Stimulated activated CD8-positive, alpha-beta memory T cell treated with anti-CD3 and anti-CD28 coated beads, Interleukin-4, amount 100 ng/mL, for 1 hour (primary cell): ENCODE data around the gene ACSL6.

Experiments used
- DNase-seq, 2 donors: peaks; one replicate each; pipeline ENCODE4 v3.0.0-alpha.2; 2020; ENCODE audit warnings: low read depth in 2 of 2, low spot score in 1 of 2

Gene ACSL6

DNA sequence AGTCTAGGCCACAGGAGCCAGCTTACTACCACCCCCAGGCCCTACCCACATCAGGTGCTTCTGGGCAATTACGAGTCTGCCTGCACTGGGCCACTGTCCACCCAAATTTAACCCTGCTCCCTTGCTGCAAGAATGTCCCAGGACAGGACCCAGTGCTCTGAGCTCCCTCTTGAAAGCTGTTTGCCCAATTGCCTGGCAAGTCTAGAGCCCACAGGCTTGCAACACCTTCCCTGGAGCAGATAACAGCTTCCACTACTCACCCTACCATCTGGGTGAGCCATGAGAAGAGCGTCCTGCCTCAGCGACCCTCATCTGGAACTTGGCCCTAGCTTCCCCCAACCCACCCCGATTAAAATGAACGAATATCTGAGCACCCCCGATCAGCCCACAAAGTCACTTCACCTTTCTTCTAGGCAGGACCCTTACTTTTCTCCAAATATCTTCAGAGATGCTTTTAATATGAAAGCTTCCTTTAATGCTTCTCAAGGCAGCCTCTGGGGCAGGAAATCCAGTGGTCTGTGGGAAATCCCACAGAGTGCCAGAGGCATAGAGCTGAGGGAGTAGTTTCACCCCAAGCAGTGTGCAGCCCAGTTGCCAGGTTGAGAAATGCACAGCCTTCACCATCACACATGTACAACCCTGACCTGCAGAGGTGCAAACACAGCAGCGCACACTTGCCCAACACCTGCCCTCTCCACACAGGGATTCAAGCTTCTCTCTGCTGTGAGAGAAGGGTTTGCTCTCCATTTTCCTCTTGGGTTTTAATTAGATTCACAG, 10.6 kb downstream of the ACSL6 start:
- peak in 1 of 2 donors; percentile 17 for DNase-seq

DNA sequence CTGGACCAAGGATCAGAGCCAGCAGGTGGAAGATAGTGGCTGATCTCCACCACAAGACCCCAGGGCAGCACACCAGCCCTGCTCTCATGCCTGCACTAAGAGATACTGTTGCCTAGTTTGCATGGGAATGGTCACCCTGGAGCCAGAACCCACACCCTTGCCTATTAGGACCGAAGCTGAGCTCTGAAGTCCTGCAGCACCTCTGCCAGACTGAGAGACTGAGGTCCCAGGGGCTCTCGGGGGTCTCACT, 11.3 kb downstream of the ACSL6 start:
- no peak for DNase-seq

DNA sequence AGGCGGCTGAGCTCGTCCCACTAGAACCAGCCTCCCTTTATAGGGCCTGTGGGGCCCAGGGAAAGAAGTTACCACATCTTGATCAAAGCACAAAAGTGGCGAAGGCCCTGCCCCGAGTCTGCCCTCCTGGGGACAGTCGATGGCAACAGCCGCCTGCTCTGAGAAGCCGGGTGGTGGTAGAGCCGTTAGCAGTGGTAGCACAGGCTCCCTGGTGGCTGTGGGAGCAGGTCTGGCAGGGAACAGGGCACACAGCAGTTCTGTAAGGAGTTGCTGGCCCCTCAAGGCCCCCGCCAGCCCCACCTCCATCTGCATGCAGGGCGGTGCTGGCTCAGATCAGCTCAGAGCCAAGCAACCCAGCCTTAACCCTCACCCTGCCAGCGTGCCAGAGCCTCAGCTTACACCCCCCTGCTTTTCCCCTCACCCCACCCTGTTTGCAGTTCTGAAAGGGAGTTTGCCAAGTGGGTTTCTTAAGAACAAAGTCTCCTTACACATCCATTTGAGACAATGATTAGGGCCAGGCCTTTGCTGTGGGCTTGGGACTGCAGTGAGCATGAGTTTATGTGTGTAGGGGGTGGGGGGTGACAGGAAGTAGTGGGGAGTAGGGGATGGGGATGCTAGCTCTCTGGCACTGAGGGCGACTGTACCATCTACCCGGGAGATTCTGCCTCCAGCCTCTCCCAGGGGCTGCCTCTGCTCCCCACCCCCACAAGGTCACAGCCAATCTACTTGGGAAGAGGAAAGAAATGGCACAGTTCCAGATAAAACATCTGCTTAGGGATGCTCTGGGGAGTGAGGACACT, 11.8 kb downstream of the ACSL6 start:
- no peak for DNase-seq

DNA sequence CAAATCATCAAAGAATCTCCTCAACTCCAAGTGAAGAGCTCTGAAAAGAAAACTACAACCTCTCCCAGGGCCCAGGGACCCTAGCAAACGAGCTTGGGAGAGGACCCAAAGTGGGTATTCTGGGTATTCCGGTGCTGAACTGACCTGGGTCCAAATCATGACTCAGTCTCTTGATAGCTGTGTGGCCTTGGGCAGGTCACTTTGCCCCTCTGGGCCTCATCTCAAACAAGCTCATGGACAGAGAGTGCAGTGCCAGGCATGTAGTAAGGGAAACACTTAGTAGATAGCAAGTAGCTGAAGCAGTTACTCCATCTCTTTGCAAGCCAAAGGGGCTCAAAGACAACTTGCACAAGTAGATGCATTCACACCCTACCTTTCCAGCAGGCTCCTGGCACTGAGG, 12.4 kb downstream of the ACSL6 start:
- DNase-seq: no peak

DNA sequence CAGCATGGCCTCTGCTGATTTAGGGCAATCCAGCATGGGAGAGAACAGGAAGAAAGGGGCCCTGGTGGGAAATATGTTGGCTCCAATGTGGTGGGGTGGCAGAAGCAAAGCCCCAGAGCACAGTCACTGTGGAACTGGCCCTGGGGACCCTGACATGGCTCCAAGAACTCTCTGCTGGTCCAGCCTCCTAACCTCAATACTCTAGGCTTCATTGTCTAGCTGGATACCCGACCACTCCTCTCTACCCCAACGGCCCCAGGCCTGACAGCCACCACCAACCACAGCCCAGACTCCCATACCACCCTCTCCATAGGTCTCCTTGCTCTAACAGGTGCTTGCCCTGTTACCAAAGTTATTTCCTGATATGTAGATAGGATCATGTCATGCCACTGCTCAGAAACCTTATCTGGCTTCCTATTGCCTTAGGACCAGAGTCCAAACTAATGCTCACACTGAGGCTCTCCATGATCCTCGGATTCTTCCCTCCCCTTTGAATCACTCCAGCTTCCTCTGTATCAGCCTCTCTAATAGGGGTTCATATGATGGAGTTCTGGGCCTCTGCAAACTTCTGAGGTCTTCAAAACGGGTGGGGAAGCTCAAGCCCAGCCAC, 12.9 kb downstream of the ACSL6 start:
- no peak for DNase-seq

DNA sequence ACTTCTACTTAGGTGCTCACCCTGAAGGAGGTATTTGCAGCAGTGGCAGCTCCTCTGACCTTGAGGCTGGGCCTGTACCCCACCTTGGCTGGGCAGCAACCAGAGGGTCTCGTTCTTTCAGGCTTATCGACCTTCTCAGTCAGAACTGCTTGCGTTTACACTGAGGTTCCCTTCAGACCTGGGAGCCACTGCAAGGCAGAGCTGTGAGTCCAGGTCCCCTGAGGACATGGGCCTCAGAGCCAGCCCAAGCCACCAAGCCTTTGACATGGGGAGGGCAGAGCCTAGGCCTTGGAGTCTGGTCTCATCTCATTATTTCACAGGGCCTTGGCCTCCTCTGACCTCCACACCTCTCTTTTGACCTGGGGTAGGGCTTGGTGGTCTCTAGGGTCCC, 13.7 kb downstream of the ACSL6 start:
- DNase-seq: no peak

DNA sequence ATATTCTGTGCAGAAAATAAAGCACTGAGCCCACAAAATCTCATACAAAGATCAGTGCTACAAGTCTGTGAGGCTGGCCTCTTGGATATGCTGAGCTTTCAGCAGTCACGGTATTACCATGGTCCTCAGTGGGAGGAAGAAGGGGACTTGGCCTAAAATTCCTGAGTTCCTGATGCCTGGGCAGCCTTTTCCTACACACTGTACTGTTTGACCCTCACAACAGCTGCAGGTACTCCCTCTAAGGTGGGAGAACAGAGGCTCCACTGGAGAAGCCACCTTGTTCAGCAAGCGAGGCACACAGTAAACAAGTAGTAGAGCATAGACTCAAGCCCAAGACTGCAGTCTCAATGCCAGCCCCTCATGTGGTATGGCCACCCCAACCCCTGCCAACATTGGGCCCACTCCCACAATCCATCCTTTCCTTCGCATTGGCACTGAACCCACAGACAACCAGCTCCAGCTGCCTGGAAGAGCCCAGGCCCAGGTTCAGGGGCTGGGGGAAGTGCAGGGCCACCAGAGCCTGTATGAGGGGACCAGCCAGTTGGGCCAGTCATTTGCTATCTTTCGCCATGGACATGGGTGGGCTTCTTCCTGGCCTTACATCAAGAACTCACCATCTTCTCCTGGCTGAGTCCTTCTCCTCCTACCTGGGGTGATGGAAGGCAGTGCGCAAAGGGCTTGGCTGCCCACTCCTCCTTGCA, 14.3 kb downstream of the ACSL6 start:
- DNase-seq: no peak

DNA sequence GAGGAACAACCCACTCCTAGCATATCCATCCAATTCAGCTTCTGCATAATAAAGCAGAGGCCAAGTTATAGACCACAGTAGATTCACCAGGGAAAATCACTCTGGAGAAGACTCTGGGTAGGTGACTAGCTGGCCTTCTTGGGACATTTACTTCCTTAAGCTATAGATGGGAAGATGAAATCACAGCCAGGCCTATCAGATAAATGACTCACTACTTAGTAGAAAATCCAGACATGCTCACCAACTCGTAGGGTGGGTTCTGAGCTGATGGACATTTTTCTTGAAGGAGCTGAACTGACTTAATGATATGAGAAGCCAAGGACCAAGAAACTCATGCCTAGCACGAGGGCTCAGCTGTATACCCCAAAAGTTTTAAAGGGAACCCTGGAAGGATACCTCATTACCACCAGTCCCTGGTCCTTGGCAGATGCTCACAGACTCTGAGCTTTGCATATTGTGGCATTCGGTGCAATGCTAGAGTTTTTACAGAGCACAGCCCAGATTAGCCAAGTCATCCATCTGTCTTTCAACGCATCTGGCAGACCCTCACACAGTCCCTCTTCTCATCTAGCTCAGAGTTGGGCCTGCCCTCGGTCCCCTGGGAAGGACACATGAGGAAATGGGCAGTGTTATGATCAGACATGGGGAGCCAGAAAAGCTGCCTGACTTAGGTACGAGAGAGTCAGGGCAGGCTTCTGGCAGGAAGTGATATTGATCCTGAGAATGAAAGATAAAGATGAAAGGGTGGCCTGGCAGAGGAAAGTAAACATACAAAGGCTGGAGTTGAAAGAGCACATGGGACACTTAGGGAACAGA, 15.0 kb downstream of the ACSL6 start:
- DNase-seq: no peak

DNA sequence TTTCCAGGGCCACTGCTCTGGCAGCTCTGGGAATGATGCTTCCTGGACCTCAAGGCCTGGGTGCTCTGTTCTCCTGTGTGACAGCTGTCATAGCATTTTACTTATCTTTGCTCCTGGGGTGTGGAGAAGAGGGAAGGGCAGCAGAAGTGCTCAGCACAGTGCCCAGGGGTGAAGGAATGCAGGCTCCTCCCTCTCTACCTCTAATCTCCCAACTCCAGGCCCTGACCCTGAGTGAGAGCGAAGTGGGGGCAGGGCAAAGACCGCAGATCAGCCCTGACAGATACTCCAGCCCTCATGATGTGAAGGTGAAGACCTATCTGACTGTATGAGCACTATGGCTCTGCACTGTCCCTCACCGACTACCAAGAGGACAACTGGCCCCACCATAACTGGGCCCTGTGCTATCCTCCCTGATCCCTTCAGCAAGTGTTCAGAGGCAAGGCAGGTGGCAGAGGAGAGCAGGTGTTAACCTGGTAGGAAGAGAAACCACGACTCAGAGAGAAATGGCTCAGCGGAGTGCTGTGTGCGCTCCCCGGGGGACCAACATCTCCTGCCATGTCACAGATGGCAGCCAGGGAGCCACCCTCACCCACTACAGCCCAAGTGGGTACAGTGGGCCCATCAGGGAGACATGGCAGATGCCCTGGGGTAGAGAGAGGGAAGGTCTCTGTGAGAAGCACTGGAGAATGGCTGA, 16.8 kb downstream of the ACSL6 start:
- no peak for DNase-seq

DNA sequence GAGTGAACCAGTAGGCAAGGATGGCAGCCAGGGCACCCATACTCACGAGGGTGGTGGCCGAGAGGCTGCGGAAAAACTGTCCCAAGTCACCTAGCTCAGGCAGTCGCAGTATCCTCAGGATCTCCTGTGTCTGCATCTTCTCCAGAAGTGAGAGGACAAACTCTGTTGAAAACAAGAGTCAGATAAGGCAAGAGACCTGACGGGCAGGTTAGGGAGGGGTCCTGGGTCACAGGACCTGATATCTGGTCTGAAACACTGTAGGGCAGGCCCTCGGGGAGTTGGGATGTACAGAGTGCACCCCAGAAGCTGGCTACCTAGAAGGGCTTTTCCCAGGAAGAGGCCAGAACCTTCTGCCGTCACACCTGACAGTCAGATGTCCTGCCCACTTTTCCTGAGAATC, 17.4 kb downstream of the ACSL6 start:
- DNase-seq: no peak

DNA sequence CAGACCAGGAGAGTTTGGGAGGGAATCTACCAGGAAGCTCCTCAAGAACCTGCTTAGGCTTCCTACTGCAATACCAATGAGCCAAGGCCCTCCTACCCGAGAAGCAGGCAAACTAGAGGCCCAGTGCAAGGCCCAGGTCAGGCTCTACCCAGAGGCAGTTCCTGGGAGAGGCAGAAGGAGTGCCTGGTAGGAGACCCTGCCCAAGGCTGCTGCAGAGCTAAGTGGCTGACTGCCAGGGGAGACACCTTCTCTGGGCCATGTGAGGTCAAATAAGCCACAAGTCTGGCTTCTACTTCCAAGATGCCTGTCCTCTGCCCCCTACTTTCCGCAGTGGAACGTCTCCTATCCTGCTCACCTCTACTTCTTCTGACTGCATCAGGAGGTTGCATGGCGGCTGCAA, 17.8 kb downstream of the ACSL6 start:
- no peak for DNase-seq

DNA sequence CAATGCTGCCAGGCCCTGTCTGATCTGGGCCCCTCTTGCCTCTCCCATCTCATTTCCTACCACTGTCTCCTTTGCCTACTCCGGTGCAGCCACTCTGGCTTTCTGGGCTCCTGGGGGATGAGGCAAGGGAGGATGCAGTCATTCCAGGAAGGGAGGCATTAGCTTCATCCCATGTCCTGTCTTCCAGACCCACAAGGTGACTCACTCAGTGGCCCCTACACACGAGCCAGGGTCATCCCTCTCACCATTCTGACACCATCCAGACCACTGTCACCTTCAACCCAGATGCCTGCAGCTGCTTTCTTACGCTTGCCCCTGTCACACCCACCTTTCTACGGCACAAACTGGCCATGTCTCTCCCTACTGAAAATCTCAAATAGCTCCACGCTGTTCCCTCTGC, 19.1 kb downstream of the ACSL6 start:
- no peak for DNase-seq

DNA sequence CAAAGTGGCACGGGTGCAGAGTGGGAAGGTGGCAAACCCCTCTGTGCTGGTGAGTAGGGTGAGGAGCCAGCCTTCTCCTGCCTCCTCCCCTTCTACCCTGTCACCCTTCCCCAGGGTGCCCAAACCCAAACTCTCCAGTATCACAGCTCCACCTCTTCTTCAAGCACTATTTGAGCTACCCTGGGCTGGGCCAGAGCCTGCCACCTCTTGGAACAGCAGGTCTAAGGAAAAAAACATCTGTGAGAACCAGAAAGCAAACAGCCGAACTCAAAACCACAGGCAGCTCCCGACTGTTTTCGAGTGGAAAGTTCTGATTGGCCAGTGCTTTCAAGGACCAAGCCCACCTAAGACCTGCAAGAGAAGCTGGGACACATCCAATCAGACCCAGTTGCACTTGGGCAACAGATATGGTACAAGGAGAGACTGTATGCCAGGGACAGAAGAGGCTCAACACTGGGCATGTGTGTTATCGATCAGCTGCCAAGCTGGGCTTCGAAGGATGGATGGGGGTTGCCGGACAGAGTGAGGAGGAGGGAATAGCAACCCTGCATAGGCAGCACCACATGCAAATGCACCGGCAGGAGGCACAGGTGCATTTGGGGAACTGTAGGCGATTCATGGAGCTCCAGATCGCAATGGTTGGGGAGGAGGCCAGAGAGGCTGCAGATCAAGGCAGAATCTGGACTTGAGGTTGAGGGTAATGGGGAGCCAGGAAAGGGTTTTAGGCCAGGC, 19.7 kb downstream of the ACSL6 start:
- DNase-seq: no peak

DNA sequence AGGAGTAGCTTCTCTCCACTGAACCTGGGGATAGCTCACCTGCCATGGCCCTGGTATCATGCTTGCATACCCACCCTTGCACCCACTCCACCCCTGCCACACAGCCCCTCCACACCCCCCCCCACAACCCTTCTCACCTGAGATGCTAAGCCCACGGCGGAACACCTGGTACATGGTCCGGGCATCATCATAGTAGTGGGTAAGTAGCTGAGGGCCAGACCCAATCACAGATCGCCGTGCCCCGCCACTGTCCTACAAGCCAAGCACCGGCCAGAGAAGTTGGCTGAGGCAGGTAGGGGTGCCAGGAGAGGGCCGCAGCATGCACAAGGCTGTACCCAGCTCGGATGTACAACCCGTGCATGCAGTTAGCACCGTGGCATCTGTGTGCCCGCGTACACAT, 20.7 kb downstream of the ACSL6 start:
- no peak for DNase-seq

DNA sequence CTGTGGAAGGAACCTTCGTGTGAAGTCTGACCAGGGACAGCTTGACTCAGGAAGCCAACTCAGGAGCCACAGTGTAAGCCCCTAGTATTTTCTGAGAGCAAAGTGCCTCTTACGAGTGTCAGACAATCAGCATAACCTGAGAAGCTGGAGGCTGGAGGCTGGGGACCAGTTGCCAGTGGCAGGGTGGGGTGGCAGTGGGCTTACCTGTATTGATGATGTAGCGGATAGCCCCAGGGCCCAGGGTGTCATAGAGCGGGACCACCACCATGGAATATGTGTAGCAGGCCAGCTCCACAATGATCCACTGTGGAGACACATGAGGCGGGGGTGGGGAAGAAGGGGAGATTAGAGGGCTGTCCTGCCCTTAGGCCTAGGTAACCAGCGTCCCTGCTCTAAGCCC, 22.9 kb downstream of the ACSL6 start:
- DNase-seq: no peak

DNA sequence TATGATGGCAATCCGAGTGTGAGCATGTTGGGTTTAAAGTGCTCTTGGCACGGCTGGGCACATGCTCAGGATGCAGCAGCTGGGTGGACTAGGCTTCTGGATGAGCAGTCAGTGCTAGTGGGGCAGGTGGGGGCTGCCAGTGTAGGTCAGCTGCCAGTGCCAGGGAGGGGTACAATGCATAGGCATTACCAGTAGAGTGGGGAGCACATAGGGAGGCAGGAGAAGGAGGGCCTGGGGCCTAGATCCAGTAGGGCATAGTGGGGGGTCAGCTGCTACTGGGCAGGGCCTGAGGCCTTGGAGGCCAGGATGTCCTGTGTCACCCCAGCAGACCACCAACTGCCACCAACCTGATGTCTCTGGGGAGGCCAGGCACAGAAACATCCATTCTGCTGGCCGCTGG, 24.2 kb downstream of the ACSL6 start:
- DNase-seq: no peak

DNA sequence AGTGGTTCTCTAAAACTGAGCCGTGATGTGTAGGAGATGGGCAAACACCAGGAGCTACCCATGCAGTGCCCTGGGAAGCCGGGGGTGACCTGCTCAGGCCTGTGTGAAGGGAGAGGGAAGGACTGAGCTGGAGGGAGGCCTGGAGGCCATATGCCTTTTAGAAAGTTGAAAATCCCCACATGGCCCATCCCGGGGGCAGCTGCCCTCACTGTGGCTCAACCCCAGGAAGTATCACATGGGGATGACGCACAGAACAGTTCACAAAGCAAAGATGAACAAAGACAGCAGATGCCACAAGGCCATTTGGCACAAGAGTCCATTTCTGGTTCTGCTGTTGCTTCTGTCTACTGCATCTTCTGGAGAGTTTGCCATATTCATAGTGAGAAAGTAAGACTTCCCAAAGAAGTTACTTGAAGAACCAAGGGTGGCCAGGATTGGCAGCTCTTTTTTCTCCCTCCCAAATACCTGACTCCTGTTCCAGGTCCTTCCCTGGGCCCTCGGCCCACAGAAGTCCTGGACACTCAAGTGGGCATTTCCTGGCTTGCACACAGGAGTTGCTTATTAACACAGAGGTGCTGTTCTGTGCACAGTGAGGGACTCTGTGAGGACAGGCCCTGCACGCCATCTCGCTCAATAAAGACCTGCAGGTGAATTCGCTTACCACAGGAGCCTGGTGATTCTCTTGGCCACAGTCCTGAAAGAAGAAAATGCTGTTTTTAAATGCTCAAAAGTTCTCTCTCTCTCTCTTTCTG, 25.1 kb downstream of the ACSL6 start:
- DNase-seq: no peak

DNA sequence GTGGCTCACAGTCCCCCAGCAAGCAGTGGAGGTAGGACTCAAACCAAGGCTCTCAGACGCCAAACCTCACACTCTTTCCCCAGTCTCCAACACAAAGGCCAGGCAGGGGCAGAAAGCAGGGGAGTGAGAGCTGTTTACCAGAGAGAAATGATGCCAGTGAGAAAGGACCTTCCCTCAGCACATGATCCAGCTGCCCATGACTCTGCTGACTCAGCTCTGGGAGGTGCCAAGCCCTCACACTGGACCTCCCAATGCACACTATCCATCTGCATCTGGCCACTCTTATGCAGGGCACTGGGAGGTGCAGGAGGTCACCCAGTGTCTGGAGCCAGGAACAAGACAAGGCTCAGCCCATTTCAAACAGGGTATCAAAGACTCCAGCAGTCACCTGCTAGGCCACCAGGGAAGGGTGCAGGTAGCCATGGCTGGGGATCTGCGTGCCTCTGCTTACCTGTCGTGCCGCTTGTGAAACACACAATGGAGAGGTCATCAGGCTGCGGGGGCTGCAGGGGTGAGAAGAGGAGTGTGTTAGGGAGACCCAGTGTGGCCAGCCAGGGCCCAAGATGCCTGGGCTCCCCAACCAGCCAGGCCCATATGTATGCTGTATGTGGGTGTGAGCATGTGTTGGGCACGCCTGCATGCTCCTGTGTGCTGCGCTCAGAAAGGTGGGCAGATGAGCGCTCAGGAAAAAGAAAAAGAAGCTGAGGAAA, 26.3 kb downstream of the ACSL6 start:
- no peak for DNase-seq
